HepG2 (cell line): Measurements from ENCODE around the gene HES7. TPM values are rescaled to one million over a fixed set of nuclear protein-coding genes. Genes with fewer than 3 reads are reported as not detected.
A peak's percentile ranks its signal among the peaks of the same experiment; 100 is the strongest.

Experiments
- ARID3A ChIP-seq: IDR thresholded peaks from 2 replicates; pipeline ENCODE4 v1.6.1; 2012; ENCODE audit warnings: low read depth, low read length, improper control_type of control experiment
- EED ChIP-seq: sonication (generic); formaldehyde crosslinking; IDR thresholded peaks from 2 replicates; pipeline ENCODE4 v1.5.0; 2020; ENCODE audit warnings: mild to moderate bottlenecking, missing genetic modification reagents
- FOXP1 ChIP-seq, 2 experiments: fragments of 450-650 bp in 1 of 2; IDR thresholded peaks; 2 replicates each; pipeline ENCODE4 v1.6.1; 2017 to 2018; ENCODE audit warnings: antibody characterized with exemption in 1 of 2
- HMGXB4 ChIP-seq, 2 experiments: sonication (generic) in 1 of 2; formaldehyde crosslinking in 1 of 2; IDR thresholded peaks; 2 replicates each; pipeline versions ENCODE4 v1.4.0 to v1.6.1; 2018 to 2020; ENCODE audit warnings: missing genetic modification reagents in 2 of 2, borderline replicate concordance in 1 of 2, low read depth in 1 of 2, mild to moderate bottlenecking in 1 of 2, missing biosample characterization in 1 of 2
- MAZ ChIP-seq, 2 experiments: sonication (generic) in 1 of 2; formaldehyde crosslinking in 1 of 2; IDR thresholded peaks; 2 replicates each; pipeline versions ENCODE4 v1.5.0 to v1.6.1; 2012 to 2020; ENCODE audit warnings: low read depth in 2 of 2, mild to moderate bottlenecking in 2 of 2, borderline replicate concordance in 1 of 2, improper control_type of control experiment in 1 of 2, low read length in 1 of 2, missing genetic modification reagents in 1 of 2, moderate library complexity in 1 of 2
- MXD1 ChIP-seq: sonication (generic); formaldehyde crosslinking; IDR thresholded peaks from 2 replicates; pipeline ENCODE4 v1.4.0; 2020; ENCODE audit warnings: mild to moderate bottlenecking, missing genetic modification reagents
- PHF21A ChIP-seq: sonication (generic); formaldehyde crosslinking; IDR thresholded peaks from 2 replicates; pipeline ENCODE4 v1.5.0; 2020; ENCODE audit warnings: mild to moderate bottlenecking, missing genetic modification reagents
- RFXAP ChIP-seq: sonication (generic); formaldehyde crosslinking; IDR thresholded peaks from 2 replicates; pipeline ENCODE4 v1.4.0; 2020; ENCODE audit warnings: missing genetic modification reagents, borderline replicate concordance
- SKI ChIP-seq: fragments of 450-650 bp; IDR thresholded peaks from one replicate; pipeline ENCODE4 v1.6.1; 2018; ENCODE audit warnings: mild to moderate bottlenecking; ENCODE audit not compliant: partially characterized antibody
- SRSF1 ChIP-seq: fragments of 200-400 bp; formaldehyde crosslinking; optimal IDR thresholded peaks from 2 replicates; pipeline ENCODE3; 2017; ENCODE audit warnings: mild to moderate bottlenecking, low read depth, low read length, moderate library complexity
- TEAD3 ChIP-seq: optimal IDR thresholded peaks from 2 replicates; pipeline ENCODE3; 2016; ENCODE audit warnings: borderline replicate concordance
- ZBTB21 ChIP-seq: sonication (generic); formaldehyde crosslinking; IDR thresholded peaks from 2 replicates; pipeline ENCODE4 v1.4.0; 2020; ENCODE audit warnings: missing genetic modification reagents
- ZEB1 ChIP-seq: IDR thresholded peaks from 2 replicates; pipeline ENCODE4 v1.6.1; 2012; ENCODE audit warnings: mild to moderate bottlenecking, low read depth, inconsistent platforms; ENCODE audit not compliant: insufficient replicate concordance
- ZNF547 ChIP-seq: sonication (generic); formaldehyde crosslinking; IDR thresholded peaks from 2 replicates; pipeline ENCODE4 v1.5.1; 2020; ENCODE audit warnings: mild to moderate bottlenecking, missing genetic modification reagents
- ZNF597 ChIP-seq: sonication (generic); formaldehyde crosslinking; IDR thresholded peaks from 2 replicates; pipeline ENCODE4 v1.5.0; 2020; ENCODE audit warnings: missing genetic modification reagents
- ZNF687 ChIP-seq: sonication (generic); formaldehyde crosslinking; IDR thresholded peaks from 2 replicates; pipeline ENCODE4 v1.5.1; 2020; ENCODE audit warnings: mild to moderate bottlenecking, missing genetic modification reagents, moderate library complexity
- ZNF773 ChIP-seq: sonication (generic); formaldehyde crosslinking; IDR thresholded peaks from 2 replicates; pipeline ENCODE4 v1.4.0; 2020; ENCODE audit warnings: missing genetic modification reagents, borderline replicate concordance
- ZSCAN21 ChIP-seq: sonication (generic); formaldehyde crosslinking; IDR thresholded peaks from 2 replicates; pipeline ENCODE4 v1.8.0; 2022; ENCODE audit warnings: mild to moderate bottlenecking, missing genetic modification reagents, moderate library complexity, borderline replicate concordance
- polyA plus RNA-seq, 8 experiments: library from polyadenylated mRNA; depleted of rRNA in 3 of 8; stranded (reverse) in 7 of 8; unstranded in 1 of 8; fragments of >200 nt; fragmentation: Illumina TruSeq in 4 of 8; extraction: Trizol in 4 of 8; gene quantifications; 2 replicates each; pipeline versions ENCODE4 v1.2.1 to v1.2.3, GENCODE V29; 2011 to 2016; ENCODE audit warnings: low read depth in 4 of 8, missing spikeins in 1 of 8, mixed read lengths in 1 of 8; ENCODE audit not compliant: insufficient read depth in 1 of 8
- total RNA-seq, 5 experiments: library from RNA; depleted of rRNA; stranded (reverse); fragments of >200 nt; fragmentation: Illumina TruSeq; extraction: Trizol; gene quantifications; 2 replicates each; pipeline ENCODE4 v1.2.3, GENCODE V29; 2016; ENCODE audit warnings: low read depth in 1 of 5

Gene HES7
- total and polyA plus RNA-seq, 2 of the 13 experiments (the other 11 are each of a cell fraction or from before 2014, with no cell fraction given): not detected

GRCh38 chr17:8109661-8110455 lies 14.0 kb downstream of the HES7 start (continued):
- TF ChIP-seq ZNF687 (CRISPR knock-in tag): peak; percentile 43
- no peak for TF ChIP-seq TEAD3 (CRISPR knock-in tag)
- no peak for TF ChIP-seq SKI
- TF ChIP-seq ZEB1: peak; percentile 84
- no peak for TF ChIP-seq EED
- peak; percentile 41 to 72; a peak in 2 of 4 replicates for TF ChIP-seq HMGXB4 (CRISPR knock-in tag; IDR thresholded peaks at IDR 0.05; ENCODE audit: borderline replicate concordance in 1 of 2, low read depth in 1 of 2)
- no peak for TF ChIP-seq PHF21A (CRISPR knock-in tag)
- no peak for TF ChIP-seq ZNF597 (CRISPR knock-in tag)
- TF ChIP-seq MXD1 (CRISPR knock-in tag): no peak
- no peak for TF ChIP-seq ZNF547 (CRISPR knock-in tag)
- no peak for TF ChIP-seq FOXP1 (IDR thresholded peaks at IDR 0.05)
- no peak for TF ChIP-seq FOXP1 (CRISPR knock-in tag; IDR thresholded peaks at IDR 0.05)
- TF ChIP-seq RFXAP (CRISPR knock-in tag): 0 out of 2 replicates have a peak, but pooled peaks have one; percentile 24
- TF ChIP-seq ZBTB21 (CRISPR knock-in tag): no peak
- TF ChIP-seq ZNF773: no peak
- peak; percentile 25 for TF ChIP-seq SRSF1
- TF ChIP-seq MAZ (IDR thresholded peaks at IDR 0.05; ENCODE audit: borderline replicate concordance, low read depth, low read length): no peak
- no peak for TF ChIP-seq MAZ (CRISPR knock-in tag; IDR thresholded peaks at IDR 0.05; ENCODE audit: low read depth)
- TF ChIP-seq ZSCAN21: no peak
- TF ChIP-seq ARID3A: no peak
